Measurements from ENCODE around the gene ITGB3. TPM values are rescaled to one million over a fixed set of nuclear protein-coding genes. Genes with fewer than 3 reads are reported as not detected.

Gene ITGB3
- total and polyA plus RNA-seq, 9 of the 15 experiments (the other 6 are each of a cell fraction or from before 2014, with no cell fraction given) = 0.08 to 2.6 (median 0.62) TPM; not detected in 1

GRCh38 chr17:47323382-47324223 is 70.0 kb downstream of the ITGB3 start, which contains the start of gene EFCAB13 (continued):
- TF ChIP-seq ETV6 (IDR thresholded peaks at IDR 0.05; ENCODE audit: borderline replicate concordance in 1 of 2, low read depth in 2 of 2, low read length in 1 of 2) = no peak; a peak in 1 of 4 replicates
- peak; percentile 85; the same call in 1 of the 2 replicates for TF ChIP-seq ETV6 (CRISPR knock-in tag; IDR thresholded peaks at IDR 0.05; ENCODE audit: borderline replicate concordance)
- TF ChIP-seq CTBP1 (IDR thresholded peaks at IDR 0.05; ENCODE audit: borderline replicate concordance) = peak; percentile 94
- TF ChIP-seq FOSL1 (tag; conservative IDR thresholded peaks at IDR 0.05) = 0 out of 2 replicates have a peak, but pooled peaks have one; percentile 13
- TF ChIP-seq HMGN3 (IDR thresholded peaks at IDR 0.05; ENCODE audit: borderline replicate concordance, extremely low read depth, insufficient read length, low read depth, low read length) = peak; percentile 70
- TF ChIP-seq IFI16 (CRISPR knock-in tag; IDR thresholded peaks at IDR 0.05) = no peak
- no peak for TF ChIP-seq CHCHD3 (CRISPR knock-in tag; IDR thresholded peaks at IDR 0.05)
- TF ChIP-seq PTTG1 (tag; IDR thresholded peaks at IDR 0.05; ENCODE audit: low read depth) = no peak
- TF ChIP-seq ZNF3 (CRISPR knock-in tag; IDR thresholded peaks at IDR 0.05) = no peak
- peak; percentile 84 for TF ChIP-seq HLTF (IDR thresholded peaks at IDR 0.05)
- TF ChIP-seq GTF2F1 (IDR thresholded peaks at IDR 0.05; ENCODE audit: low read depth, low read length) = 0 out of 2 replicates have a peak, but pooled peaks have one; percentile 48
- no peak for TF ChIP-seq CREBBP (IDR thresholded peaks at IDR 0.05; ENCODE audit: low read depth, low read length)
- no peak for TF ChIP-seq CUX1 (CRISPR knock-in tag; IDR thresholded peaks at IDR 0.05)
- TF ChIP-seq FOXP4 (CRISPR knock-in tag; IDR thresholded peaks at IDR 0.05; ENCODE audit: borderline replicate concordance) = peak; percentile 60; the same call in 1 of the 2 replicates
- no peak for TF ChIP-seq SREBF2 (CRISPR knock-in tag; IDR thresholded peaks at IDR 0.05)
